Stimulated activated CD4-positive, alpha-beta T cell treated with anti-CD3 and anti-CD28 coated beads, Interleukin-15, amount 100 ng/mL, for 1 hour (primary cell): ENCODE measurements around the gene TUBA8.

Experiments used
- DNase-seq, 2 donors: peaks; one replicate each; pipeline ENCODE4 v3.0.0-alpha.2; 2020; ENCODE audit warnings: low read depth in 1 of 2, low spot score in 1 of 2

TUBA8 gene

GRCh38 chr22:18077087-18077638, 33.4 kb upstream of the TUBA8 start:
- DNase-seq, result no peak

GRCh38 chr22:18077639-18078328, 32.8 kb upstream of the TUBA8 start, which contains the start of gene PEX26:
Gene PEX26, plus strand, starts transcription at chr22:18077990. Its CDS starts 387 bp downstream, at chr22:18078377.
- peak; percentile 86 to 87 for DNase-seq

- DNase-seq, result no peak
Observed at GRCh38 chr22:18078329-18079041, 32.1 kb upstream of the TUBA8 start.

GRCh38 chr22:18079706-18080233, 30.8 kb upstream of the TUBA8 start:
- DNase-seq, result no peak

GRCh38 chr22:18081416-18081815, 29.2 kb upstream of the TUBA8 start:
- DNase-seq, result no peak

GRCh38 chr22:18082467-18082866, 28.1 kb upstream of the TUBA8 start:
- DNase-seq, result no peak

- no peak for DNase-seq
Observed at GRCh38 chr22:18083406-18083805, 27.2 kb upstream of the TUBA8 start.

- no peak for DNase-seq
Observed at GRCh38 chr22:18085188-18085587, 25.4 kb upstream of the TUBA8 start.

- no peak for DNase-seq
Observed at GRCh38 chr22:18087350-18087855, 23.2 kb upstream of the TUBA8 start.

GRCh38 chr22:18088825-18089568, 21.6 kb upstream of the TUBA8 start:
- no peak for DNase-seq

- no peak for DNase-seq
Observed at GRCh38 chr22:18090286-18090685, 20.3 kb upstream of the TUBA8 start.

- no peak for DNase-seq
Observed at GRCh38 chr22:18091478-18091877, 19.1 kb upstream of the TUBA8 start.

- no peak for DNase-seq
Observed at GRCh38 chr22:18091916-18092526, 18.6 kb upstream of the TUBA8 start.

- DNase-seq, result no peak
Observed at GRCh38 chr22:18093661-18094060, 16.9 kb upstream of the TUBA8 start.

GRCh38 chr22:18095101-18095805, 15.4 kb upstream of the TUBA8 start:
- DNase-seq, result no peak

GRCh38 chr22:18096823-18097222, 13.8 kb upstream of the TUBA8 start:
- DNase-seq, result no peak

GRCh38 chr22:18100781-18101180, 9.8 kb upstream of the TUBA8 start:
- no peak for DNase-seq

- no peak for DNase-seq
Observed at GRCh38 chr22:18101536-18101935, 9.1 kb upstream of the TUBA8 start.

GRCh38 chr22:18103527-18104269, 6.9 kb upstream of the TUBA8 start:
- no peak for DNase-seq
